ENCODE measurements around the gene CMIP. TPM values are rescaled to one million over a fixed set of nuclear protein-coding genes. Genes with fewer than 3 reads are reported as not detected.

The CMIP gene
- total and polyA plus RNA-seq, 3 donors from 2014 or later = 34.9 to 72.5 (median 42.0) TPM

GRCh38 chr16:81549547-81550431, 105.2 kb downstream of the CMIP start:
- no peak for DNase-seq
- H3K27me3 ChIP-seq = no peaks in the 10 kb centered on the region
- TF ChIP-seq POLR2A (IDR thresholded peaks at IDR 0.05) = no peak
- TF ChIP-seq, protein P1, sequence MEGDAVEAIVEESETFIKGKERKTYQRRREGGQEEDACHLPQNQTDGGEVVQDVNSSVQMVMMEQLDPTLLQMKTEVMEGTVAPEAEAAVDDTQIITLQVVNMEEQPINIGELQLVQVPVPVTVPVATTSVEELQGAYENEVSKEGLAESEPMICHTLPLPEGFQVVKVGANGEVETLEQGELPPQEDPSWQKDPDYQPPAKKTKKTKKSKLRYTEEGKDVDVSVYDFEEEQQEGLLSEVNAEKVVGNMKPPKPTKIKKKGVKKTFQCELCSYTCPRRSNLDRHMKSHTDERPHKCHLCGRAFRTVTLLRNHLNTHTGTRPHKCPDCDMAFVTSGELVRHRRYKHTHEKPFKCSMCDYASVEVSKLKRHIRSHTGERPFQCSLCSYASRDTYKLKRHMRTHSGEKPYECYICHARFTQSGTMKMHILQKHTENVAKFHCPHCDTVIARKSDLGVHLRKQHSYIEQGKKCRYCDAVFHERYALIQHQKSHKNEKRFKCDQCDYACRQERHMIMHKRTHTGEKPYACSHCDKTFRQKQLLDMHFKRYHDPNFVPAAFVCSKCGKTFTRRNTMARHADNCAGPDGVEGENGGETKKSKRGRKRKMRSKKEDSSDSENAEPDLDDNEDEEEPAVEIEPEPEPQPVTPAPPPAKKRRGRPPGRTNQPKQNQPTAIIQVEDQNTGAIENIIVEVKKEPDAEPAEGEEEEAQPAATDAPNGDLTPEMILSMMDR (IDR thresholded peaks at IDR 0.05) = no peak
- WGBS, 2 donors = 97% methylated on average over 18 to 19 of the region's 19 CpGs
- no peaks in the 10 kb centered on the region for H3K4me1 ChIP-seq
- H3K36me3 ChIP-seq (ENCODE audit: low read depth, missing control alignments) = no peaks in the 10 kb centered on the region
- H3K27ac ChIP-seq = no peak overlapping the region
- H3K9me3 ChIP-seq = no peaks in the 10 kb centered on the region
- no peak overlapping the region for H3K4me3 ChIP-seq
- intact Hi-C loops (cut with DNase I; ENCODE audit: low total_unique reads) = no loop called here

- TF ChIP-seq, protein P1 (IDR thresholded peaks at IDR 0.05) = no peak
- no peak for TF ChIP-seq POLR2A (IDR thresholded peaks at IDR 0.05)
- no peaks in the 10 kb centered on the region for H3K4me1 ChIP-seq
- no peak overlapping the region for H3K27ac ChIP-seq
Observed at GRCh38 chr16:81550432-81550808, 105.8 kb downstream of the CMIP start.

GRCh38 chr16:81551151-81551808, 106.7 kb downstream of the CMIP start:
- H3K4me3 ChIP-seq = no peak overlapping the region
- H3K27ac ChIP-seq = no peak overlapping the region
- TF ChIP-seq, protein P1 (IDR thresholded peaks at IDR 0.05) = no peak
- no peak for TF ChIP-seq POLR2A (IDR thresholded peaks at IDR 0.05)
- H3K27me3 ChIP-seq = no peaks in the 10 kb centered on the region
- H3K36me3 ChIP-seq (ENCODE audit: low read depth, missing control alignments) = no peaks in the 10 kb centered on the region
- 77 to 87% methylated on average over 6 of the region's 6 CpGs for whole genome bisulfite sequencing, 2 donors
- no peak for DNase-seq
- no peaks in the 10 kb centered on the region for H3K9me3 ChIP-seq
- H3K4me1 ChIP-seq = no peaks in the 10 kb centered on the region
- intact Hi-C loops (cut with DNase I; ENCODE audit: low total_unique reads) = no loop called here

More at GRCh38 chr16:81550432-81550808, 105.8 kb downstream of the CMIP start:
- no peaks in the 10 kb centered on the region for H3K9me3 ChIP-seq
- no peak overlapping the region for H3K4me3 ChIP-seq
- intact Hi-C loops (cut with DNase I; ENCODE audit: low total_unique reads) = no loop called here
- DNase-seq = no peak
- H3K27me3 ChIP-seq = no peaks in the 10 kb centered on the region
- WGBS, 2 donors = 85 to 91% methylated on average over 2 of the region's 2 CpGs
- no peaks in the 10 kb centered on the region for H3K36me3 ChIP-seq (ENCODE audit: low read depth, missing control alignments)

DNA sequence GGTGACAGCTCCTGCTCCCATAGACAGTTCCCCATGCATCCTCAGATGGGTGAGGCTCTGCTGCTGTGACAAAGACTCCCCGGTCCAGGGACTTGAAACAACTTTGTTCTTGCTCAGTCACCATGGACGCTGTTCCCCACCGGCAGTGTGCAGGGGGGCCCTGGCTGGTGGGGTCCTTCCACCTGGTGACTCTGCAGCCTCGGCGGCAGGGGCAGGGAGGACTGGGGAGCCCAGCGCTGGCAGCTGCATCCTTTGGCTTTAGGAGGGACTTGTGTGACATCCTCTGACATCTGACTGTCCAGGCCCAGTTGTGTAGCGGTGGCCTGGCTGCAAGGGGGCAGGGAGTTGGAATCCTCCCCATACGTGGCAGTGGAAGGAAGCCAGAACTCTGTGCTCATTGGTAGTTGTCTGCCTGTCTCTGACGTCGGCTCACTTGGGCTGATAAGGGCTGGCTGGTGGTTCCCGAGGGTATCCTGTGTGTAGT, 107.3 kb downstream of the CMIP start:
- WGBS, 2 donors = 80 to 90% methylated on average over 1 to 11 of the region's 11 CpGs
- no peak for DNase-seq
- H3K4me1 ChIP-seq = no peaks in the 10 kb centered on the region
- H3K36me3 ChIP-seq (ENCODE audit: low read depth, missing control alignments) = no peaks in the 10 kb centered on the region
- H3K27ac ChIP-seq = no peak overlapping the region
- intact Hi-C loops (cut with DNase I; ENCODE audit: low total_unique reads) = no loop called here
- H3K4me3 ChIP-seq = no peak overlapping the region
- no peaks in the 10 kb centered on the region for H3K27me3 ChIP-seq
- H3K9me3 ChIP-seq = no peaks in the 10 kb centered on the region
- TF ChIP-seq POLR2A (IDR thresholded peaks at IDR 0.05) = no peak
- TF ChIP-seq, protein P1 (IDR thresholded peaks at IDR 0.05) = no peak
